Transverse colon (tissue), 4 donors: ENCODE results near the gene UPP1. TPM values are rescaled to one million over a fixed set of nuclear protein-coding genes. Genes with fewer than 3 reads are reported as not detected.

Experiments
- DNase-seq: peaks from one replicate; pipeline ENCODE4 v3.0.0-alpha.2; 2019
- H3K27ac ChIP-seq, 4 donors: fragments of 200-600 bp; sonication (generic); 2 replicates each; pipeline ENCODE4 v1.5.1; 2016 to 2018; ENCODE audit warnings: inconsistent platforms in 4 of 4
- H3K27me3 ChIP-seq: fragments of 200-600 bp; sonication (generic); 2 replicates; pipeline ENCODE4 v1.5.1; 2017; ENCODE audit warnings: inconsistent platforms
- H3K36me3 ChIP-seq, 4 donors: fragments of 200-600 bp; sonication (generic); 2 replicates each; pipeline ENCODE4 v1.5.1; 2017 to 2019; ENCODE audit warnings: inconsistent platforms in 4 of 4
- H3K4me1 ChIP-seq, 4 donors: fragments of 200-600 bp; sonication (generic); 2 replicates each; pipeline ENCODE4 v1.5.1; 2017 to 2020; ENCODE audit warnings: inconsistent platforms in 4 of 4
- H3K4me3 ChIP-seq, 4 donors: fragments of 200-600 bp; sonication (generic); 1 replicate in 1 of 4; 2 replicates in 3 of 4; pipeline versions ENCODE4 v1.5.1 to v1.6.1; 2017 to 2019; ENCODE audit warnings: inconsistent platforms in 4 of 4
- H3K9me3 ChIP-seq, 2 donors: fragments of 200-600 bp; sonication (generic); 2 replicates each; pipeline ENCODE4 v1.5.1; 2017 to 2019; ENCODE audit warnings: inconsistent platforms in 2 of 2
- CTCF ChIP-seq, 5 experiments: fragments of 200-600 bp in 3 of 5; fragments of 450-650 bp in 2 of 5; sonication (generic) in 3 of 5; IDR thresholded peaks; 1 replicate in 2 of 5; 2 replicates in 3 of 5; pipeline ENCODE4 v1.5.1; 2016 to 2017; ENCODE audit warnings: antibody characterized with exemption in 5 of 5, inconsistent platforms in 3 of 5, mild to moderate bottlenecking in 2 of 5, moderate library complexity in 1 of 5
- EP300 ChIP-seq: sonication (generic); formaldehyde crosslinking; IDR thresholded peaks from one replicate; pipeline ENCODE4 v1.6.1; 2017; ENCODE audit warnings: antibody characterized with exemption, low read depth
- POLR2A ChIP-seq: fragments of 450-650 bp; IDR thresholded peaks from one replicate; pipeline ENCODE4 v1.6.1; 2016; ENCODE audit warnings: antibody characterized with exemption, mild to moderate bottlenecking, moderate library complexity
- POLR2AphosphoS5 ChIP-seq, 3 donors: sonication (generic); formaldehyde crosslinking; IDR thresholded peaks; one replicate each; pipeline ENCODE4 v1.6.1; 2016; ENCODE audit warnings: antibody characterized with exemption in 3 of 3
- WGBS, 2 donors: methylation state at CpG; one replicate each; pipeline ENCODE4 v1.1.5; 2018; ENCODE audit warnings: low coverage in 1 of 2; 5-methylcytosine and 5-hydroxymethylcytosine counted together
- in situ Hi-C, 4 donors: fragments of 200-750 bp; cut with MboI; loops; one replicate each; pipeline versions ENCODE4 v1.15.0 to v1.15.1; 2017; ENCODE audit warnings: low sequenced_read_pairs in 3 of 4, low pct_ligation_motif_present in 1 of 4, low pct_unique_long_range_greater_than_20kb in 1 of 4
- intact Hi-C: fragments of 100-400 bp; cut with DNase I; formaldehyde crosslinking; loops from one replicate; pipeline ENCODE4 v1.15.1; 2023; ENCODE audit warnings: low total_unique reads
- total RNA-seq, 4 donors: library from RNA; depleted of rRNA; stranded (reverse); fragments of >200 nt; gene quantifications; one replicate each; pipeline ENCODE4 v1.1.0, GENCODE V29; 2016

Gene UPP1
- total RNA-seq, 4 donors from 2014 or later: 31.3 to 46.8 (median 39.3) TPM

GRCh38 chr7:48049850-48050249 lies 39.2 kb upstream of the UPP1 start:
- Histone ChIP-seq H3K4me1 (no peaks in the 10 kb centered on the region), H3K36me3 (no peaks in the 10 kb centered on the region), H3K9me3 (no peaks in the 10 kb centered on the region), H3K27me3 (no peaks in the 10 kb centered on the region), H3K4me3 (no peak overlapping the region), H3K27ac (no peak overlapping the region)
- in situ Hi-C loops: no loop called here
- TF ChIP-seq POLR2AphosphoS5 (IDR thresholded peaks at IDR 0.05) (no peak), POLR2A (no peak), EP300 (no peak), CTCF (IDR thresholded peaks at IDR 0.05) (no peak)
- 81 to 92% methylated on average over 2 to 8 of the region's 8 CpGs for WGBS, 2 donors
- intact Hi-C loops: no loop called here
- DNase-seq: no peak

GRCh38 chr7:48052748-48053147 lies 36.3 kb upstream of the UPP1 start:
- peaks cover 0 to 6% of the 10 kb centered on the region in 2 donors for H3K9me3 ChIP-seq
- intact Hi-C loops: loop anchor here (1.0 kb wide), 1 partner anchor 46 kb away; no protein-coding TSS in a partner anchor
- H3K4me1 ChIP-seq: no peaks in the 10 kb centered on the region
- in situ Hi-C loops: no loop called here
- no peak for DNase-seq
- no peaks in the 10 kb centered on the region for H3K27me3 ChIP-seq
- H3K36me3 ChIP-seq: no peaks in the 10 kb centered on the region
- TF ChIP-seq POLR2AphosphoS5 (IDR thresholded peaks at IDR 0.05) (no peak), EP300 (no peak), CTCF (IDR thresholded peaks at IDR 0.05) (no peak), POLR2A (no peak)
- no peak overlapping the region for H3K27ac ChIP-seq
- no peak overlapping the region for H3K4me3 ChIP-seq
- WGBS, 2 donors: 49 to 64% methylated on average over 5 to 8 of the region's 8 CpGs

- H3K27ac ChIP-seq: no peak overlapping the region
- no peaks in the 10 kb centered on the region for H3K36me3 ChIP-seq
- H3K27me3 ChIP-seq: no peaks in the 10 kb centered on the region
- no peak for TF ChIP-seq POLR2A
- no peak for TF ChIP-seq CTCF (IDR thresholded peaks at IDR 0.05)
- TF ChIP-seq POLR2AphosphoS5 (IDR thresholded peaks at IDR 0.05): no peak
- no peak for TF ChIP-seq EP300
- intact Hi-C loops (no loop called here), in situ Hi-C loops (no loop called here)
- H3K4me1 ChIP-seq: no peaks in the 10 kb centered on the region
- H3K9me3 ChIP-seq: peaks cover 0 to 6% of the 10 kb centered on the region in 2 donors
- 86 to 87% methylated on average over 2 of the region's 2 CpGs for WGBS, 2 donors
- no peak overlapping the region for H3K4me3 ChIP-seq
- DNase-seq: no peak
Measured at GRCh38 chr7:48053736-48054135, 35.3 kb upstream of the UPP1 start.

- Histone ChIP-seq H3K36me3 (no peaks in the 10 kb centered on the region), H3K27ac (no peak overlapping the region), H3K4me3 (no peak overlapping the region), H3K27me3 (no peaks in the 10 kb centered on the region), H3K9me3 (peaks cover 0 to 6% of the 10 kb centered on the region in 2 donors), H3K4me1 (no peaks in the 10 kb centered on the region)
- intact Hi-C loops: no loop called here
- WGBS, 2 donors: 97% methylated on average over 2 of the region's 2 CpGs; no CpG with 5 or more reads in 1 of the 2 donors
- TF ChIP-seq CTCF (IDR thresholded peaks at IDR 0.05) (no peak), POLR2AphosphoS5 (IDR thresholded peaks at IDR 0.05) (no peak)
- in situ Hi-C loops: no loop called here
- no peak for DNase-seq
Measured at GRCh38 chr7:48058990-48059389, 30.1 kb upstream of the UPP1 start.
